GM12878 (cell line): ENCODE measurements around the gene ENTREP3. TPM values are rescaled to one million over a fixed set of nuclear protein-coding genes. Genes with fewer than 3 reads are reported as not detected.

Experiments used
- ATAC-seq: fragments of 200-7000 bp; cut with Tn5 transposase; 3 replicates; pipeline ENCODE4 v1.9.1; 2020; ENCODE audit warnings: mild to moderate bottlenecking, moderate library complexity
- BruUV-seq: library from RNA; stranded (reverse); fragments of 400-500 nt; replicated peaks from 2 replicates; lab custom pipeline; 2021; lab: Mats Ljungman, UMichigan
- CTCF ChIA-PET: fragments of 300-600 bp; sonication (Branson Sonifier 250); formaldehyde crosslinking; extraction: SDS; loops from one replicate; lab custom pipeline; 2021; ENCODE audit warnings: inconsistent platforms; lab: Yijun Ruan, JAX
- POLR2A ChIA-PET: fragments of 350-600 bp; formaldehyde crosslinking; extraction: SDS; loops from one replicate; lab custom pipeline; 2021; ENCODE audit warnings: inconsistent platforms; lab: Charles Lee
- RAD21 ChIA-PET: fragments of 300-600 bp; sonication (Branson Sonifier 250); formaldehyde crosslinking; loops from one replicate; lab custom pipeline; 2023; ENCODE audit warnings: antibody characterized with exemption; ENCODE audit not compliant: unreplicated experiment; lab: Charles Lee
- SMC1A ChIA-PET: fragments of 300-600 bp; sonication (Branson Sonifier 250); formaldehyde crosslinking; loops from one replicate; lab custom pipeline; 2023; ENCODE audit not compliant: unreplicated experiment, uncharacterized antibody; lab: Charles Lee
- DNase-seq: peaks from one replicate; pipeline ENCODE4 v3.0.0-alpha.2; 2011; ENCODE audit warnings: low read depth, low spot score
- FAIRE-seq: peaks from 3 replicates; lab custom pipeline; 2011; peaks lifted over from hg19 to GRCh38; lab: Jason Lieb, UNC
- H2AFZ ChIP-seq: 2 replicates; pipeline ENCODE4 v1.6.0; 2011; ENCODE audit warnings: low read depth, low read length, control low read depth; ENCODE audit not compliant: control insufficient read depth
- H3K27ac ChIP-seq: 2 replicates; pipeline ENCODE4 v1.5.1; 2011; ENCODE audit warnings: control low read depth; ENCODE audit not compliant: control insufficient read depth, insufficient read depth
- H3K27me3 ChIP-seq, 2 experiments: replicated peaks in 1 of 2; 2 replicates each; pipeline versions ENCODE4 v1.6.0 to v1.6.1; 2011; ENCODE audit warnings: low read length in 1 of 2; ENCODE audit not compliant: control insufficient read depth in 2 of 2, insufficient read depth in 2 of 2
- H3K36me3 ChIP-seq, 2 experiments: 2 replicates each; pipeline ENCODE4 v1.5.1; 2011; ENCODE audit warnings: low read length in 1 of 2; ENCODE audit not compliant: control insufficient read depth in 2 of 2, insufficient read depth in 2 of 2
- H3K4me1 ChIP-seq: 2 replicates; pipeline ENCODE4 v1.6.1; 2011; ENCODE audit warnings: mild to moderate bottlenecking, low read length, moderate library complexity, mixed read lengths; ENCODE audit not compliant: control insufficient read depth, insufficient read depth
- H3K4me2 ChIP-seq: 2 replicates; pipeline ENCODE4 v1.6.0; 2011; ENCODE audit warnings: control low read depth; ENCODE audit not compliant: control insufficient read depth, insufficient read depth
- H3K4me3 ChIP-seq: fragments of 200-600 bp; sonication (generic); 2 replicates; pipeline ENCODE4 v1.5.1; 2016
- H3K79me2 ChIP-seq: 2 replicates; pipeline ENCODE4 v1.6.0; 2011; ENCODE audit warnings: low read length; ENCODE audit not compliant: control insufficient read depth, insufficient read depth
- H3K9ac ChIP-seq: 2 replicates; pipeline ENCODE4 v1.8.0; 2011; ENCODE audit warnings: low read length, control low read depth, mixed read lengths; ENCODE audit not compliant: control insufficient read depth, insufficient read depth
- H3K9me3 ChIP-seq: replicated peaks from 3 replicates; pipeline ENCODE4 v1.5.1; 2011; ENCODE audit warnings: mild to moderate bottlenecking, low read length; ENCODE audit not compliant: control insufficient read depth, insufficient read depth
- H4K20me1 ChIP-seq: 2 replicates; pipeline ENCODE4 v1.6.0; 2011; ENCODE audit not compliant: control insufficient read depth, insufficient read depth
- FOS ChIP-seq: IDR thresholded peaks from 3 replicates; pipeline ENCODE4 v1.6.1; 2011; ENCODE audit warnings: borderline replicate concordance; ENCODE audit not compliant: insufficient read length; ENCODE audit errors: extremely low read depth
- NR2C2 ChIP-seq: IDR thresholded peaks from 2 replicates; pipeline ENCODE4 v1.6.1; 2011; ENCODE audit warnings: borderline replicate concordance, low read depth; ENCODE audit not compliant: control insufficient read depth, insufficient read length
- POU2F2 ChIP-seq: IDR thresholded peaks from 3 replicates; pipeline ENCODE4 v1.6.1; 2011; ENCODE audit warnings: low read depth, mild to moderate bottlenecking, low read length, borderline replicate concordance
- SIN3A ChIP-seq: IDR thresholded peaks from 2 replicates; pipeline ENCODE4 v1.6.1; 2012; ENCODE audit warnings: low read depth, low read length, improper control_type of control experiment
- ZNF24 ChIP-seq: fragments of 450-650 bp; IDR thresholded peaks from 2 replicates; pipeline ENCODE4 v1.6.1; 2017; ENCODE audit warnings: antibody characterized with exemption, mild to moderate bottlenecking
- WGBS: methylation state at CpG from one replicate; pipeline ENCODE4 v1.1.6; 2016; ENCODE audit warnings: low lambda C conversion rate; ENCODE audit not compliant: insufficient replicate concordance, insufficient coverage; ENCODE audit errors: missing lambda C conversion rate; 5-methylcytosine and 5-hydroxymethylcytosine counted together
- in situ Hi-C: fragments of 300-500 bp; cut with MboI; formaldehyde crosslinking; loops from 9 replicates; pipeline ENCODE4 v1.14.3; 2018; ENCODE audit warnings: mixed read lengths
- intact Hi-C: fragments of 100-400 bp; cut with micrococcal nuclease; formaldehyde crosslinking; loops from one replicate; pipeline ENCODE4 v1.14.2; 2022; ENCODE audit not compliant: unreplicated experiment
- polyA plus RNA-seq, 11 experiments: library from polyadenylated mRNA; depleted of rRNA in 4 of 11; unstranded in 6 of 11; stranded (reverse) in 5 of 11; fragments of >200 nt; fragmentation: Nextera tagmentation in 4 of 11; fragmentation: Illumina TruSeq in 1 of 11; extraction: Ambion mirVana in 4 of 11; extraction: Trizol in 1 of 11; gene quantifications; 1 replicate in 1 of 11; 2 replicates in 10 of 11; pipeline versions ENCODE4 v1.2.1 to v1.2.3, GENCODE V29; 2011 to 2016; ENCODE audit warnings: inconsistent platforms in 2 of 11, missing spikeins in 2 of 11, low read depth in 1 of 11
- total RNA-seq, 4 experiments: library from RNA; depleted of rRNA in 3 of 4; stranded (reverse); fragments of >200 nt in 3 of 4; fragmentation: Illumina TruSeq in 1 of 4; extraction: Trizol in 1 of 4; gene quantifications; 2 replicates each; pipeline versions ENCODE4 v1.2.1 to v1.2.3, GENCODE V29; 2013 to 2021

Gene ENTREP3
- total and polyA plus RNA-seq, 10 of the 15 experiments (the other 5 are each of a cell fraction or from before 2014, with no cell fraction given) = 1.7 to 31.8 (median 3.9) TPM

DNA sequence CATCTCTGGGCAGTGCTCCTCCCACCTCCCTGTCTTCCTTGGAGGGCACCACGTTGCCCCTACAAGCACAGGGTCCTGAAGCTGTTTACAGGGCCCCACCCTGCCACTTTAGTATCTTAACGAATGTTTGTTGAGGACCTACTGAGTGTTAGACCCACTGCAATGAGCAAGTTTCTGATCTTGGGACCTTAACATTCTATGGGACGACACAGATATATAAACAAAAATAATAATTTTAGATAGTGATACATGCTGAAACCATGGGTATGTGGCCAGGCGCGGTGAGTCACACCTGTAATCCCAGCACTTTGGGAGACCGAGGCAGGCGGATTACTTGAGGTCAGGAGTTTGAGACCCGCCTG, 10.1 kb downstream of the ENTREP3 start:
- ChIA-PET SMC1A (interaction anchor here (1.6 to 2.4 kb wide), 2 partner anchors 38 to 78 kb away, joined by 4 to 9 read pairs; partner anchors contain the start of genes MTX1 and THBS3), POLR2A (interaction anchor here (0.8 to 2.6 kb wide), 9 partner anchors 10 to 79 kb away, joined by 3 to 12 read pairs (median 5); partner anchors contain the start of genes CLK2, ENTREP3, KRTCAP2 and SCAMP3), RAD21 (interaction anchor here (1.1 kb wide), 1 partner anchor 79 kb away, joined by 4 read pairs; no protein-coding TSS in a partner anchor), CTCF (interaction anchor here (0.9 to 5.5 kb wide), 8 partner anchors 9 to 79 kb away, joined by 3 to 26 read pairs (median 6); partner anchors contain the start of genes KRTCAP2, MTX1 and THBS3)
- FAIRE-seq (no peak), ATAC-seq (no peak), DNase-seq (no peak)
- peak overlapping the region; percentile 85 for H3K4me2 ChIP-seq
- TF ChIP-seq ZNF24 = no peak
- TF ChIP-seq POU2F2 = no peak
- TF ChIP-seq FOS = no peak
- TF ChIP-seq NR2C2 = no peak
- no peak for TF ChIP-seq SIN3A
- intact Hi-C loops (no loop called here), in situ Hi-C loops (no loop called here)
- no peaks in the 10 kb centered on the region for H4K20me1 ChIP-seq
- peak overlapping the region; percentile 65; the same call in 1 of the 2 replicates for H3K4me3 ChIP-seq
- WGBS = 78% methylated on average over 8 of the region's 8 CpGs
- peaks cover 14% of the 10 kb centered on the region for H3K4me1 ChIP-seq
- peak overlapping the region; percentile 79 for H3K27ac ChIP-seq
- H2AFZ ChIP-seq = peak overlapping the region; percentile 97
- H3K79me2 ChIP-seq = peaks cover 13% of the 10 kb centered on the region
- no TSS peak for BruUV-seq
- H3K36me3 ChIP-seq = no peaks in the 10 kb centered on the region
- H3K27me3 ChIP-seq = no peaks in the 10 kb centered on the region
- H3K9ac ChIP-seq = peak overlapping the region; percentile 76
- no peaks in the 10 kb centered on the region for H3K9me3 ChIP-seq
